ENCODE results near the gene RASGRF1.
"Not testable (repeated sequence)": the region's sequence is repeated elsewhere in the genome, so short reads cannot be mapped to it uniquely, and the experiment has no call there.

Gene RASGRF1

DNA sequence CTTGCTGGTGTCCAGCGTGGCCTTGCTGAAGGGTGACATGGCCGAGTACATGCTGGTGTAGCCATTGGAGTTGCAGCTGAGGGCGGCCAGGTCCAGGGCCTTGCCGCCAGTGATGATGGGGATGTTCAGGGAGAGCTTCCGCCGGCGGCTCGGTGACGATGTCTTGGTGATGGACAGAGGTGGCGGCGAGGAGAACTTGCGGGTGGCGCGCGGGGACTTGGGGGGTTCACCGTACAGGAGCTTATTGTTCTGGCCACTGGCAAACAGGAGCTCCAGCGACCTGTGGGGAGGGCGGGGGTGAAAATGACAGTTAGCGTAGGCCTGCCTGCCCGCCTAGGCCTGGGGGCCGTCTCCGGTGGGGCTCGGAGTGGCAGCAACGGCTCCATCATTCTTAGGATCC, 86.7 kb downstream of the RASGRF1 start:
- DNase-seq: no peak

DNA sequence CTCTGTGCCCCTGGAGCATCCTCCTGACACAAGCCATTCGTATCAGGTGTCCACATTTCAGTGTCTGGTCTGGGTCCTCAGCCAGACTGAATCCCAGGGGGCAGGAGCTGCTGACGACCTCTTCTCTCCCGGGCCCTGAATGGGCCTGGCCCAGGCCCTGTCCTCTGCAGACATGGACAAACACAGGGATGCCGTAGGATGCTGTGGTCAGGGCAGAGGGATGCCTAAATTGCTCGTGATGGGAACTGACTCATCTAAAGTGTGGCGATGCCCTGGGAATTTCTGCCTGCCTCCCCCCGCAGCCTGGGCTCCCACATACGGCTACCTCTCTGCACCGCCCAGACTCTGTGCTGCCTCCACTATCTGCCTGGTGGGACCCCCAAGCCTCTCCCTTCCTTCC, 87.3 kb downstream of the RASGRF1 start:
- DNase-seq: no peak

DNA sequence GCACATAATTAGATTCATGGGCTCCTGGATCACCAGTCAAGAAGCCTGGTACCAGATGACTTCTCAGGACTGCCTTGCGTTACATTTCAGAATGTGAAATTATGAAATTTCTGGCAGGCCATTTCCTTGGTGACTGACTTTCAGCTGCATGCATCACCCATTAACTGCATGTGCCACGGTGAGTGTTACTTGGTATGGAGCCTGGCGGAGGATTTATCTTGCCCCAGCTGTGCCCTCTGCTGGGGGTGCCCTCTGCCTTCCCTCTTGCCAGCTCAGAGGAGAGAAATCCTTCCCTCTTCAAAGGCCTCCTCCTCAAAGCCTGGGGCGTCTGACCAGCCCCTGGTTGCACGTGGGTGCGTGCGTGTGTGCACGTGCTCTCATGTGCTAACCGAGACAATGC, 88.0 kb downstream of the RASGRF1 start:
- no peak for DNase-seq

DNA sequence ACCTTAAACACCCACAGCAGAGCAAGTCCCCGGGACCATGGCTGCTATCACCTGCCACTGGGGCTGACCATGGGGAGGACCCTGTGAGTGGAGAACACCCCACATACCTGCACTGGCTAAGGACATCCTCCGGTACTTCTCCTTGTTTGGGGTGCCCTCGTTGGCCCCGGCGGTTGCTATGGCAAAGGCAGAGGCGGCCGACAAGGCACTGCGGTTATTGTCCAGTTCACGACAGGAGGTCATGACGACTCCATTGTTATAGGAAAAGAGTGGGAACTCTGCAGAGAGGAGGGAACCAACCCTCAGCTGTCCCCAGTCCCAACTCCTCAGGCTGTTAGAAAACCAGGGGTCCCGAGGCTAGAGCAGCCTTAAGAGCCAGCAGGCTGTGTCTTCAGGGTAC, 90.9 kb downstream of the RASGRF1 start:
- DNase-seq: no peak

DNA sequence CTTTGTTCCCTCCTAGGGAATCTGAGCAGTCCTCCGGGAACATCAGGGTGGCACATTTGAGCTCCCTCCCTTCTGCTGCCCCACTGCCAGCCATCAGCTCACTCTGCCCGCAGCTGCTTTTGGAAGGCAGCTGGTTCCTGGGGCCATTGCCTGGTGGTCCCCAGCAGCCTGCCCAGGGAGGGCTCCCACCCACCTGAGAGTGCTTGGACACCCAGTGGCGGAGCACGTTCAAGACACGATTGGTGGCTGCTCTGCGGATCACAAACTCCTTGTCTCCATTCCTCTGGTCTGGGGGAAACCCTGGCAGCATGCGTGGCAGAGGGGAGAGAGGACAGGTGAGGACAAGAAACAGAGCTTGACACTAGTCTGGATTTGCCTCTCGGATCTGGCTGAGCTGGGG, 92.1 kb downstream of the RASGRF1 start:
- no peak for DNase-seq

DNA sequence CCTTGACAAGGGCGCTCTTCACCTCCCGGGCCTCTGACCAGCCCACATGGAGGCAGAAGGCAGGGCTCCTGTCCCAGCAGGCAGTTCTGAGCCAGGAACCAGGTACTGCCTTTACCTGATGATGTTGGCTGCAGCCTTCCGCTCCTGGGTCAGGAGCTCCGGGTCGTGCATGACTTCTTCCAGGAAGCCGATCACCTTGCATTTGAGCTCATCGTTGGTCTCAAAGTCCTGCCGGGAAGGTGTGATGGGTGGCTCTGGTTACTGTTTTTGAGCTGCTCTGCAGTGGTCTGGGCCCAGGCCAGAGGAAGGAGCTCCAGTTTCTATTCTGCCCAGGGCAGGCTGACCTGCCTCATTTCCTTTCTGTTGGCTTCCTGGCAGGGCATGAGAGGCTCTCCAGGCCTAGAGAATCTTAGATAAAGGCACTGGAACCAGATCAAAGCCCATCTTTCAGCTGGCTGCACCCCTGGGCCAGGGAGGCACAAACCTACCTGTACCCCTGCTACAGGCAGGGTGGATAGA, 92.5 kb downstream of the RASGRF1 start:
- DNase-seq: no peak

DNA sequence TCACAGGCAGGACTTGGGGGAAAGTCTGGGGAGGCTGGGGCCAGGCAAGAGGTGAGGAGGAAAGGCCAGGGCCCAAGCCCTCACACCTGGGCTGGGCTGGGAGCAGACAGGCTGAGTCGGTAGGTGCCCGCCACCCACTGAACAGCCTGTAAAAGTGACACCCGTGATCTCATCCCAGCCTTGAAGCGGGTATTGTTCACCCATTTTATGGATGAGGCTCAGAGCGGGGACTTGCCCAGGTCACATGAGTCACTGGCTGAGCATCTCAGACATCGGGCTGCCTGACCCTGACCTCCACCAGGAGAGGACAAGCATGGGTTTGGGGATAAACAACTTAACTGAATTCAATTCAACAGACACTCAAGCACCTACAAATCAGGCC, 93.7 kb downstream of the RASGRF1 start:
- no peak for DNase-seq

DNA sequence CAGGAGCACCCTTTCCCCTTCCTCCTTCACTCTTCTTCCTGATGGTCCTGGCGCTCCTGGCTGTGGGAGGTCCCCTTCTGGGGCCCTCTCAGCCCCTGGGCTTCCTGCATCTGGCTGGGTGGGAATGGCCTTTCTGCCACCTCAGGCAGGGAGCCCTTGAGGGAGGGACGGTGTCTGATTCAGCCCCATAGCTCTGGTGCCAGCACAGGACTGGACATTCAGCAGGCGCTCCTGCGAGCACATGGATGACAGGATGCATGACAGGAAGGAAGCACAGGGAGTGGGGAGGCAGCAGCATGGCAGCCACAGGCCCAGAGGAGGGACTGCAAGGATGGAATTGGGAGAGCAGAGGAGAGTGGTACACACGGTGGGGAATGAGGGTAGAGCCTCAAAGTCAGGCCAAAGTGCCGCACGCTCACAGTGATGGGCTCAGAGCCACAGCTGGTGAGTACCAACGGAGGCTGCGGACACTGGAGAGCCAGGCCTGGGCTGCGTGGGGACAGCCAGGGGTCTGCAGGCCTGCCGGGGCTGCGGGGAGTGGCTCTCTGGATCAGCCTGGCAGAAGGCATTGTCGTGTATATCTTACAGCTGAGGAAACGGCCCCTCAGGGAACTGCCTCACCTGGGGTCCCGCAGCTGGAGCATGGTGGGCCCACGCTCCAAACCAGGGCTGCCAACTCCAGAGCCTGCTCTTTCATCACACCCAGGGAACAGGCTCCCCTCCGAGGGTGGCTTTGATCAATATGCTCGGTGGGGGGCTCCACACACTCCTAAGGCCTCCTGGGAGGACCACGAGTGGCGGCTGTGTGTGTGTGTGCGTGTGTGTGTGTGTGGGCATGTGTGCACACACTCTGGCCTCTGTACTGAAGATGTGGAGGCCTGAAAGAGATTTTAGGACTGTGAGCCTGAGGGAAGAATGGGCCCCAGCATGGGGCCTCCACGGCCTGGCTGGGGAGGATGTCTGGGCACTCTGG, 94.4 kb downstream of the RASGRF1 start:
- no peak for DNase-seq

DNA sequence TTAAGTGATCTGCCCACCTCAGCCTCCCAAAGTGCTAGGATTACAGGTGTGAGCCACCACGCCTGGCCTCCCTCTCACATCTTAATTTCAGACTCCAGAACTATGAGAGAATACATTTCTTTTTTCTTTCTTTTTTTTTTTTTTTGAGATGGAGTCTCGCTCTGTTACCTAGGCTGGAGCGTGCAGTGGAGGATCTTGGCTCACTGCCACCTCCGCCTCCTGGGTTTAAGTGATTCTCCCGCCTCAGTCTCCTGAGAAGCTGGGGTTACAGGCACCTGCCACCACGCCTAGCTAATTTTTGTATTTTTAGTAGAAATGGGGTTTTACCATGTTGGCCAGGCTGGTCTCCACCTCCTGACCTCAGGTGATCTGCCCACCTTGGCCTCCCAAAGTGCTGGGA, 95.4 kb downstream of the RASGRF1 start:
- not testable (repeated sequence) for DNase-seq

DNA sequence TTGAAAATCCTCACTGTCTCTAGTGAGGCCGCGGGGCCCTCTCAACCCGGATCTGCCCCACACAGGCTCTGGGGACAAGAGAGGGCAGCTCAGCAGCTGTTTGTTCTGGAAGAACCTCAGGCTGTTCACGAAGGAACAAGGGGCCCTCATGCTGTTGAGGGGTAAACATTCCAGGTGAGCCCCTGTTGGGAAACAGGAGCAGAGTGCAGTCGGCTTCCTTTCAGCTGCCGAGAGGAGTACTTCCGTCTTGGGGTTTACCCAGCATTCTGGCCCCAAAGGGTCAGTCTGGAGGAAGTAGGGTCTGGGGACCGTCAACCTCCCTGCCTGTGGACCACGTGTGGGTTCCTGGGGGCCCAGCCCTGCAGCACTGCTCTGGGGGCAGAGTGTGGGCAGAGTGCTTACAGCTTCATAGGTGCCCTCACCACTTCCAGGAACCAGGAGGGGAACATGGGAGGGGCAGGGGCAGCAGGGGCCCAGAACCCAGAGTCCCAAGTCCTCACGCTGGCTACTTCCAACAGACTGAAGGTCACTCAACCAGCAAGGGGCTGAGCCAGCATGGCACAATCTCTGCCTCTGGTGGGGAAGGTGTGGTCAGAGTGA, 96.5 kb downstream of the RASGRF1 start:
- DNase-seq: no peak

DNA sequence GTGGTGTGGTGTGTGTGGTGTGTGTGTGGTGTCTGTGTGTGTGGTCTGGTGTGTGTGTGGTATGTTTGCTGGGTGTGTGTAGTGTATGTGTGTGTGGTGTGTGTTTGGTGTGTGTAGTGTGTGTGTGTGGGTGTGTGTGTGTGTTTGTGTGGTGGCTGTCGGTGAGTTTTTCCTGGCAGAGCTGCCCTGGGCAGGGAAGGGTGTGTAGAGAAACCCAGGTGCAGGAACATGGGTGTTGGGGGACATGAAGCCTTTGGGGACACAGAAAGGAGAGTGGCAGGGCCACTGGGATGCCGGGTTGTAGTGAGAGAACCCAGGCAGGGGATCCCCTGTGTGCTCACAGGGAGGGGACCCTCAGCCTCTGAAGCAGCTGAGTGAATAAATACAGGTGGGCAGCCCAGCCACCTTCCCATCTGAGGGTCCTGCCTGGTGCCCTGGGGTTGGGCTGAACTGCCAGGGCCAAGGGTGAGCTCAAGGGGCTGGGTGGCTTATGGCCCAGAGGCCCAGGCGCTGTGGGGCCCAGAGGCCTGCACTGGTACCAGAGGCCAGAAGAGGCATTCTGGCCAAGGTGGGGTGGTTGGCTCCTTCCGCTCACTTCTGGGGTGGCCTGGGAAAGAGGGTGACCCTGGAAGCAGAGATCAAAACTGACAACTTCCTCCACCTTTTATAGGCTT, 97.2 kb downstream of the RASGRF1 start:
- DNase-seq: no peak

DNA sequence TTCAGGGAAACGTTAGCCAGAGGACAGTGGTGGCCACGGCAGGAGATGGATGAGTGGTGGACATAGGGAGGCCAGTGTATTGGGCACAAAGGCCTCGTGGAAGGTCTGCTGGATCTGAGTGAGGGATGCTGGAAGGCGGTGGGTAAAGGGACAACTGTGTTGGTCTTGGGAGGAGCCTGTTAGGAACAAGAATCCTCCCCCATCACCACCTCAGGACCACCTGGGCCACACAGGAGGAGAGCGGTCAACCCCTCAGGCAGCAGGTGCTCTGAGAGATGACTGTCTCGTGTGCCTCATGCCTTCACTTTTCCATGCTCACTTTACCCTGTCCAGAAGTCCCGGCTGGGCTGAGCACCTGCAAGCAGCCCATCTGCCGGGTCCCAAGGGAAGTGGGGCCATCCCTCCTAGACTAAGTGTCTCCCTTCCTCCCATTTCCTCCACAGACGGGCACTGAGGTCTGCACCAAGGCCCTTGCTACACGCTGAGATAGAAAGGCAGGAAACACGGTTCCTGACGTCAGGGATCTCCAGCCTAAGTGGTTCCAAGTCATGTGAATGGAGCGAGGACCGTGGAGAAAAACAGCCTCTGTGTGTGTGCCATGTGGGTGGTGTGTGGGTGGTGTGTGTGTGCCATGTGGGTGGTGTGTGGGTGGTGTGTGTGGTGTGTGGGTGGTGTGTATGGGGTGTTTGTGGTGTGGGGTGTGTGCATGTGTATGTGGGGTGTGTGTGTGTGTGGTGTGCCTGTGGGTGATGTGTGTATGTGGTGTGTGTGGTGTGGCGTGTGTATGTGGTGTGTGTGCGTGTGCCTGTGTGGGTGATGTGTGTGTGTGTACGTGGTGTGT, 97.9 kb downstream of the RASGRF1 start:
- no peak for DNase-seq

DNA sequence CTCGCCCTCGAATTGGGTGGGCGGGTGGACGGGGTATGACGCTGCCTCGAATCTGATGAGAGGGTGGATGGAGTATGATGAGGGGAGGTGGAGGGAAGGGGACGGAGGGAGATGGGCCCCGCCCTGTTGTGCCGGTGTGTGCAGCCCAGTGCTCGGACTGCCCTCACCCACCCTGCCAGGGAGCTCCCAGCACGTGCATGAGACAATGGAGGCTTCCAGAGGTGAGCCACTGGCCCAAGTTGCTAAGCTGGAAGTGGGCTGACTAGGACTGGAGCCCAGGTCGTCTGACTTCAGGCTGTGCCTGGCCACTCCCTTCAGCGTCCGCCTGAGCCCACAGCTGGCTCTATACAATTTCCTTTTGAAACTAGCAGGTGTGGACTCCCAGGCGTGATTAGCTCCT, 98.7 kb downstream of the RASGRF1 start:
- DNase-seq: no peak

DNA sequence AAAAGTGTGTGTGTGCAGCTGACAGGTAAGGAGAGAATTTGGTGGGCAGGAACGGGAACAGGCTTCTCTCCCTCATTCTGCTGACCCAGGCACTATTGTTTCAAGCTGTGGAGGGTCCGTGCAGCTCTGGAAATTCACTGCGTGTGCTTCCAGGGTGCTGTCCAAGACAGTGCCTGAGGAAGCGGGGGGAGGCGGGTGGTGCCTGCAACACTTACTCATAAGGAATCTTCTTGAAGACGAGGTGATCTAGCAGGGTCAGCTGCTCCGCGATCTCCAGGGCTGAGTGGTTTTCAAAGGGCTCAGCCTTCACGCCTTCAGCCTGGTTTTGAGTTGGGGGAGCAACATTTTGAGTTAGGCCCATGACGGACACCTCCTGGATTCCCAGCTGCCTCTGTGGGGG, 99.1 kb downstream of the RASGRF1 start:
- DNase-seq: no peak

DNA sequence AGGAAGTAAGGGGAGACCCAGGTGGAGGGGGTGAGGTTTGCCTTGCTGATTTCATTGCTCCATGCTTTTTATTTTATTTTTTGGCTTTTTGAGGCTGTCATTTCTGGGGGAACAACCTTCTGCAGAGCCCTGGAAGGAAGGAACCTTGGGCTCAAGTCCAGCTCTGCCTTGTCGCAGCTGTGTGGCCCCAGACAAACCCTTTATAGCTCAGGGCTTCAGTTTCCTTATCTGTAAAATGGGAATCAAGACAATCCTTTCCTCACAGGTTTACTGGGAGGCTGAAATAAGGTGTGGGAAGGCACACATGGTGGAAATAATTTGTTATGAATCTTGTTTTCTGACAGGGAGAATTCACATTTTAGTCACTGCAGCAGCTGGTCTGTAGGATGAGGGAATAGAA, 100.3 kb downstream of the RASGRF1 start:
- DNase-seq: no peak

DNA sequence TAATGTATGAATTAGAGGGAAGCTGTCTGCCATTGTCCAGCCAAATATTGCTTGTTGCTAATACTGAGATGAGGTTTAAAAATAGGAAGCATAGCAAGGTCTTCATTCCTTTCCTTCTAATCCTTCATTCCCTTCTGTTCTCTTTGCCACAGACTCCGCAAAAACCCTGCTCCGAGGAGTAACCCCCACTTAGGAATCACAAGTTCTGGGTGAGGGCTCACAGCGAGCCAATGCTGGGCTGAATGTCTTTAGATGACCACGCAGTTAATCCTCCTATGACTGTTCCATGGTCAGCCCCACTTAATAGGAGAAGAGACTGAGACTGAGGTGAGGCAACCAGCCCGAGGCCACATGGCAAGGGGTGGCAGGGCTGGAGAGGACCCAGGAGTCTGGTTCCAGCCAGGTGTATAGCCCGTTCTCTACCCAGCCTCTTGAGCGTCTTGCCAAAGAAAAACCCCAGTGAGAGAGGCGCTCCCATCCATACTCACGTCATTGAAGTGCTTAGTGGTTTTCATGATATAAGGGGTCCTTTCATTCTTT, 100.8 kb downstream of the RASGRF1 start:
- DNase-seq: no peak

DNA sequence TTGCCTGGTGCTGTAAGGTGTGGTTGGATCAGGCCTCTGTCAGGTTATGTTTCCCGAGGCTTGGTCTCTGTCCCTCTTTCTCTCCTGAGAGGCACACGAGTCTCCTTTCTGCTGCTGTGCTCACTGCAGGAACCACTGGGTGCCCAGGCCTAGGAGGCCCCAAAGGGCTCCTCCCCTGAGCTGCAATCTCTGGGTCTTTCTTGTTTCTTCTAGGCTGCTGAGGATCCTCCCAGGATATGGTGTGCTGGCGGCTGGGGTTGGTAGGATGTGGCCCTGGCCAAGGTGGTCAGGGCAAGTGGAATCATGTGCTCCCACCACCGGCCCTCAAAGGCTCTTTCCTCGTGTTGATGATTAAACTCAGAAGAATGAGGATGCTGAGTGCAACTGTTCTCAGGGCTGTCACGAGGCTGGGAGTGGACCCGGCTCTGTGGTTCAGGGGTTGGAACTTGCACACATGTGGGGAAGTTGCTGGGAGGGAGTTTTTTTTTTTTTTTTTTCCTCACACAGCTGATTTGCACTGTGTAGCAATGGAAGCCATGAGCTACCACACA, 102.1 kb downstream of the RASGRF1 start:
- DNase-seq: no peak

DNA sequence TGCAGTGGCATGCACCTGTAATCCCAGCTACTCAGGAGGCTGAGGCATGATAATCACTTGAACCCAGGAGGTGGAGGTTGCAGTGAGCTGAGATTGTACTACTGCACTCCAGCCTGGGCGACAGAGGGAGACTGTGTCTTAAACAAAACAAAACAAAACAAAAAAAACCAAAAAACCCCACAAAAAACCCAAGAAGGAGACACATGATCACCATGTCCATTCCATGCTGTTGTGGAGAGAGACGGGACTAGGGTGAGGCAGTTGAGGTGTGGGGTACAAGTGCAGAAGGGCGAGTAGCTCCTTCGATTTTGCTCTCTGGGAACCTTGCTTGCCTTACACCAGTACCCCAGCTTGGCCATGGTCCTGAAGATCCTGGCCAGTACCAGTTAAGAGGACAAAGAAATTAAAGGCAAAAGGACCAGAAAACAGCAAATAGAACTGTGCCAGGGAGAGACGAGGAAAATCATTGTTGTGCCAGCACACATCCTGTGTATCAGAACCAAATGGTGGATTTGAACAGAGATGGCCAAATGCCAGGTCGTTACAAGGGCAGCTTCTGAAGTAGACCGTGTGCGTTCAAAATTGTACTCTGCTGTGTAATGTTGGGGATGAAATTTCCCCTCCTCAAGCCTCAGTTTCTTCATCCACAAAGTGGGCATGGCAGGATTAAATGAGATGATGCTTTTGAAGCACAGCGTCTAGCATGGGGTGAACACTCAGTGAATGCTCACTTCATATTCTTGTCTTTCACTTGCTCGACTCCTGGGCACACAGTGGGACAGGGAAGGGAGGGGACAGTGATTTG, 102.8 kb downstream of the RASGRF1 start:
- no peak for DNase-seq

DNA sequence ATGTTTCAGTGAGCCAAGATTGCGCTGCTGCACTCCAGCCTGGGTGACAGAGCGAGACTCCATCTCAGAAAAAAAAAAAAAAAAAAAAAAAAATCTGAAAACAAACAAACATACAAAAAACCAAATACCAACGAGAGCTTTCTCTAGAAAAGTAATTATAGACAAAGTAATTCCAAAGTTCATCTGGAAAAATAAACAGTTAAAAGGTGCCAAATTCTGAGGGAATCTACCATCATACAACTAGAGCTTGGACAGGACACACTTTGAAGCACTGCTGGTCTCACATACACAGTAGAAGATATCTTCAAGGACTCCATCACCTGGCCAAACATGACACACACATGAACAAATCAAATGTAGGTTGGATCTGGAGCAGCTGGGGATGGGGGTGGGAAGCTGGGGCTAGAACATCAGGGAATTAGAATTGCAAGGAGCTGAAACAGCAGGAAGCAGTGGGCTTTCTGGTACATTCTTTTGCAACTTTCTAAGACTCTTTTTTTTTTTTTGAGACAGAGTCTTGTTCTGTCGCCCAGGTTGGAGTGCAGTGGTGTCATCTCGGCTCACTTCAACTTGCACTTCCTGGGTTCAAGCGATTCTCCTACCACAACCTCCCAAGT, 104.6 kb downstream of the RASGRF1 start:
- no peak for DNase-seq

DNA sequence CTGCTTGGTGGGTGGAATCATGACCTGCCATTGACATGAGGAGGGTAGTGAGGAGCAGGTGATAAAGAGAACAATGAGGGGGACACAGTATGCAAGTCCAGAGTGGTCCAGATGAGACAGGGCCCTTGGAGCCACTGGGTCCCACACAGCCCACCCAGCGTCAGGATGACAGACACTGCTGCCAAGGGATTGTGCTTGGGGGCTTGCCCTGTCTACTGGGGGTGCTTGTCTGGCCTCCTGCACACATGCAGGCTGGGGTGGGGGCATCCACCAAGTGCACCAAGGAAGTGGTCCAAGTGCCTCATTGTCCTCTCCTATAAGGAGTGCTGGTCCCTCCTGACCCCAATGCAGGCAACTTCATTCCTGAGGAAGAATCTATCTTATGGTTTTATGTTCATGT, 106.5 kb downstream of the RASGRF1 start:
- no peak for DNase-seq

Data from NCI-H524 treated with DMSO at 0.1 percent for 48 hours (cell line).